Kidney (tissue), 14 donors: ENCODE results near the gene GNAT2. TPM values are rescaled to one million over a fixed set of nuclear protein-coding genes. Genes with fewer than 3 reads are reported as not detected.

Experiments
- DNase-seq, 5 donors: peaks; one replicate each; pipeline ENCODE4 v3.0.0-alpha.2; 2013 to 2020
- FAIRE-seq: peaks from 2 replicates; lab custom pipeline; 2012; peaks lifted over from hg19 to GRCh38; lab: Jason Lieb, UNC
- H3K27ac ChIP-seq, 2 donors: one replicate each; pipeline ENCODE4 v1.7.0; 2013; ENCODE audit warnings: low read depth in 2 of 2, low read length in 2 of 2, inconsistent platforms in 1 of 2
- H3K27me3 ChIP-seq: one replicate; pipeline ENCODE4 v1.7.1; 2013; ENCODE audit warnings: low read length, inconsistent platforms; ENCODE audit not compliant: control insufficient read depth, insufficient read depth
- H3K36me3 ChIP-seq, 3 donors: one replicate each; pipeline versions ENCODE4 v1.7.0 to v1.7.1; 2013; ENCODE audit warnings: low read length in 3 of 3, control low read depth in 1 of 3, inconsistent platforms in 1 of 3; ENCODE audit not compliant: insufficient read depth in 3 of 3, control insufficient read depth in 2 of 3
- H3K4me1 ChIP-seq, 3 donors: one replicate each; pipeline versions ENCODE4 v1.7.0 to v1.7.1; 2013; ENCODE audit warnings: low read length in 3 of 3, inconsistent platforms in 1 of 3, low read depth in 1 of 3; ENCODE audit not compliant: control insufficient read depth in 2 of 3, insufficient read depth in 2 of 3
- H3K4me3 ChIP-seq, 3 donors: one replicate each; pipeline versions ENCODE4 v1.7.0 to v1.8.1; 2013; ENCODE audit warnings: low read length in 3 of 3, control low read depth in 1 of 3, inconsistent platforms in 1 of 3
- H3K9ac ChIP-seq, 3 donors: one replicate each; pipeline versions ENCODE4 v1.7.0 to v1.7.1; 2013; ENCODE audit warnings: low read length in 3 of 3, control low read depth in 1 of 3, inconsistent platforms in 1 of 3
- H3K9me3 ChIP-seq, 3 donors: one replicate each; pipeline versions ENCODE4 v1.7.0 to v1.7.1; 2013; ENCODE audit warnings: low read length in 3 of 3, control low read depth in 1 of 3, inconsistent platforms in 1 of 3; ENCODE audit not compliant: control insufficient read depth in 2 of 3, insufficient read depth in 1 of 3
- intact Hi-C: fragments of 100-400 bp; cut with DNase I; formaldehyde crosslinking; loops from one replicate; pipeline ENCODE4 v1.11.1; 2022
- polyA plus RNA-seq: library from polyadenylated mRNA; stranded (reverse); fragments of 350-450 nt; fragmentation: Illumina TruSeq; extraction: RNeasy Lipid Tissue Mini Kit (QIAGEN cat#74804); gene quantifications from one replicate; pipeline ENCODE4 v1.2.3, GENCODE V29; 2014; ENCODE audit warnings: low read depth, low replicate concordance; ENCODE audit not compliant: insufficient read depth
- total RNA-seq: library from RNA; stranded (reverse); fragmentation: NEBNext Ultra II Directional; extraction: Animal tissue kit (Norgen Biotek cat#: 25700); gene quantifications from one replicate; pipeline ENCODE4 v1.2.1, GENCODE V29; 2021
- TF ChIP-seq, protein P1 (sequence below): IDR thresholded peaks from 3 replicates; pipeline ENCODE4 v1.5.1; 2012; ENCODE audit warnings: mild to moderate bottlenecking, moderate library complexity, borderline replicate concordance; ENCODE audit not compliant: insufficient read depth; ENCODE audit errors: extremely low read depth
- donor health status: control.
- donor health status: control.
- donor health status: control.
- donor health status: control.
- donor health status: control.
- donor health status: DM: yes; HTN: yes; CAD: no.
- donor health status: Normal renal cell carcinoma (clear cell type).

GNAT2 gene
- total and polyA plus RNA-seq, 2 donors from 2014 or later, result not detected

DNA sequence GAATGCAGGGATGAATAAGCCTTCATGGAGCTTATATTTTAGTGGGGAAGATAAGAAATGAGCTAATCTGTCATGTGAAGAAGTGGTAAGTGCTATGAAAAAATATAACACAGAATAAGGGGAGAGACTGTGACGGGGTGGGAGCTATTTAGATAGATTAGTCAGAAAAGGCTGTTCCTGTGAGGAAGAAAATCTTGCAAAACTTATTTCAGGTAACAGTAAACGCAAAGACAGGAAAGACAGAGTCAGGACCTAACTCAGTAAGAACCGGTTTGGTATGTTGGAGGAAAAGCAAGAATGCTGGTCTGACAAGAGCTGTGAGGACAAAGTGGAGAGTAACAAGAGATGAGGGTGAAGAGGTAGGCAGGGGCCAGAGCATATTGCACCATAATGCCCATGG, 49.0 kb downstream of the GNAT2 start:
- Histone ChIP-seq H3K9me3 (no peaks in the 10 kb centered on the region), H3K4me1 (peaks cover 0 to 7% (median 6%) of the 10 kb centered on the region in 3 donors), H3K4me3 (no peak overlapping the region), H3K9ac (no peak overlapping the region), H3K27me3 (no peaks in the 10 kb centered on the region), H3K36me3 (no peaks in the 10 kb centered on the region), H3K27ac (no peak overlapping the region)
- peak in 1 of 5 donors; percentile 33 for DNase-seq
- TF ChIP-seq, protein P1, sequence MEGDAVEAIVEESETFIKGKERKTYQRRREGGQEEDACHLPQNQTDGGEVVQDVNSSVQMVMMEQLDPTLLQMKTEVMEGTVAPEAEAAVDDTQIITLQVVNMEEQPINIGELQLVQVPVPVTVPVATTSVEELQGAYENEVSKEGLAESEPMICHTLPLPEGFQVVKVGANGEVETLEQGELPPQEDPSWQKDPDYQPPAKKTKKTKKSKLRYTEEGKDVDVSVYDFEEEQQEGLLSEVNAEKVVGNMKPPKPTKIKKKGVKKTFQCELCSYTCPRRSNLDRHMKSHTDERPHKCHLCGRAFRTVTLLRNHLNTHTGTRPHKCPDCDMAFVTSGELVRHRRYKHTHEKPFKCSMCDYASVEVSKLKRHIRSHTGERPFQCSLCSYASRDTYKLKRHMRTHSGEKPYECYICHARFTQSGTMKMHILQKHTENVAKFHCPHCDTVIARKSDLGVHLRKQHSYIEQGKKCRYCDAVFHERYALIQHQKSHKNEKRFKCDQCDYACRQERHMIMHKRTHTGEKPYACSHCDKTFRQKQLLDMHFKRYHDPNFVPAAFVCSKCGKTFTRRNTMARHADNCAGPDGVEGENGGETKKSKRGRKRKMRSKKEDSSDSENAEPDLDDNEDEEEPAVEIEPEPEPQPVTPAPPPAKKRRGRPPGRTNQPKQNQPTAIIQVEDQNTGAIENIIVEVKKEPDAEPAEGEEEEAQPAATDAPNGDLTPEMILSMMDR, result no peak
- intact Hi-C loops, result no loop called here
- FAIRE-seq, result no peak

DNA sequence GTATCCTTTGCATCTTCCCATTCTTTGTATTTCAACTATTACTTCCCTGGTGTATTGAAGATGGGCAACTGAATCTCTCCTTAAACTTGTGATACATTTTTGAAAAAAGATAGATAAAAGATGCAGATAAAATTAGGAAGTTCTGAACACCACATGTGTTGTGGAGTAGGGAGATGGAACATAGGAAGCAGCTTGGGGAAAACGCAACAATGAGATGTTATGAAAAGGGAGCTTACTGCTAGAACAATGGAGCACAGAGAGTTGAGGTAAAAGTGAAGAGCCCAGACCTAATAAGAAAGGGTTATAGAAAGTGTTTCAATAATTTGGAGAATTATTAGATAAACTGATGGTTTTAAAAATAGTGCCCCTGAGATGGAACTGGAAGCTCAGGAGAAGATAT, 50.1 kb downstream of the GNAT2 start:
- Histone ChIP-seq H3K27me3 (no peaks in the 10 kb centered on the region), H3K27ac (no peak overlapping the region), H3K4me3 (no peak overlapping the region), H3K9me3 (no peaks in the 10 kb centered on the region), H3K4me1 (peaks cover 0 to 9% (median 6%) of the 10 kb centered on the region in 3 donors), H3K36me3 (no peaks in the 10 kb centered on the region), H3K9ac (no peak overlapping the region)
- TF ChIP-seq, protein P1, result no peak
- FAIRE-seq, result no peak
- DNase-seq, result no peak
- intact Hi-C loops, result no loop called here

DNA sequence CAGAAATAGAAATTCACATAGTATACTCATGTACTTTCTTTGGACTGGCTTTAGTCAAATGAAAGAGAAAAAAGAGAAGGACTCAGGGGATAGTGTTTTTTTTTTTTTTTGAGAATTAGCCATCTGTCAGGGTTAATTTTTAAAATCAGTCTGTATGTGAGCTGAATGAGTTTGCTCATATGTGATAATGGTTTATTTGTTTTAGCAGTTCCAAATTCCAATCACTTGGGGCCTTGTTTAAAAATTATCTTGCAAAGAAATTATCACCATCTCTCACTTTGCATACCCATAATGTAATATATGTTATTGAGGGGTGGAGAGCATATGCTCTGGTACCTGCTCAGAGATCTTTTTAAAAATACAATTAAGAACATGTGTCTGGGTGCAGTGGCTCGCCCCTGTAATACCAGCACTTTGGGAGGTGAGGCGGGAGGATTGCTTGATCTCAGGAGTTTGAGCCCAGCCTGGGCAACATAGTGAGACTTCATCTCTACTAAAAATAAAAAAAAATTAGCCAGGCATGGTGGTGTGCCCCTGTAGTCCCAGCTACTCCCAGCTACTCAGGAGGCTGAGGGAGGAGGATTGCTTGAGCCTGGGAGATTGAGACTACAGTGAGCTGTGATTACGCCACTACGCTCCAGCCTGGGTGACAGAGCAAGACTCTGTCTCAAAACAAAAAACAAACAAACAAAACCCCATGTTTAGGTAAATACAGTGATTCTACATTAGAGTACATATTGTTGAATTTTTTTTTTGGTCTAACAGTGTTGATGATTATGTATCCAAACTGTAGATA, 51.3 kb downstream of the GNAT2 start:
- intact Hi-C loops, result no loop called here
- Histone ChIP-seq H3K4me1 (peaks cover 2 to 13% (median 12%) of the 10 kb centered on the region in 3 donors), H3K9ac (no peak overlapping the region), H3K4me3 (no peak overlapping the region), H3K27ac (no peak overlapping the region), H3K27me3 (no peaks in the 10 kb centered on the region), H3K9me3 (no peaks in the 10 kb centered on the region), H3K36me3 (no peaks in the 10 kb centered on the region)
- DNase-seq, result no peak
- no peak for FAIRE-seq
- TF ChIP-seq, protein P1, result no peak

DNA sequence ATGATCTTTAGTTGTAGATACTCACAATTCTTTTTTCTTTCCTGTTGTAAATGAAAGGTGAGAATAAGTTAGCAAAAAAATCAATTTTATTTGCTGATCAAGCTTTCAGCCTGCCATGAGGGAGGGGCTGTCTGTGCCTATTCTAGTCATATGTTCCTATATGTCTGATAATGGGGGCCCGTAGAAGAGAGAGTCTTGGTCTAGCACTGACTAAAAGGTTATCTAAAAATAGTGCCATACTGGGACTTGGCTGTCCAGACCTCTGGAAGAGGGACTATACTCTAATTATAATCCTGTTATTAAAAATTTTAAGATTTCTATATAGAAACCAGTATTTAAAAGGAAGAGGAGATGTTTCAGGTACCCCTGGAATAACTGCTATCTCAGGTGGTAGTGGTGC, 52.4 kb downstream of the GNAT2 start:
- Histone ChIP-seq H3K4me1 (peaks cover 2 to 16% (median 14%) of the 10 kb centered on the region in 3 donors), H3K9ac (no peak overlapping the region), H3K36me3 (no peaks in the 10 kb centered on the region), H3K27me3 (no peaks in the 10 kb centered on the region), H3K9me3 (no peaks in the 10 kb centered on the region), H3K4me3 (no peak overlapping the region), H3K27ac (no peak overlapping the region)
- intact Hi-C loops, result no loop called here
- DNase-seq (no peak), FAIRE-seq (no peak)
- TF ChIP-seq, protein P1, result no peak
